Esophagus (tissue), 2 donors: Measurements from ENCODE around the gene DNM1. TPM values are rescaled to one million over a fixed set of nuclear protein-coding genes. Genes with fewer than 3 reads are reported as not detected.

Experiments
- H3K27ac ChIP-seq, 2 donors: one replicate each; pipeline ENCODE4 v1.5.1; 2013; ENCODE audit warnings: low read depth in 2 of 2, mild to moderate bottlenecking in 2 of 2, inconsistent platforms in 1 of 2, low read length in 1 of 2, moderate library complexity in 1 of 2
- H3K27me3 ChIP-seq, 2 donors: one replicate each; pipeline ENCODE4 v1.6.1; 2013; ENCODE audit warnings: low read length in 2 of 2, control low read depth in 1 of 2, mild to moderate bottlenecking in 1 of 2; ENCODE audit not compliant: insufficient read depth in 2 of 2, control insufficient read depth in 1 of 2
- H3K36me3 ChIP-seq, 2 donors: one replicate each; pipeline ENCODE4 v1.6.1; 2013; ENCODE audit warnings: low read length in 1 of 2; ENCODE audit not compliant: control insufficient read depth in 2 of 2, insufficient read depth in 2 of 2
- H3K4me1 ChIP-seq, 2 donors: one replicate each; pipeline ENCODE4 v1.6.1; 2013; ENCODE audit warnings: low read length in 1 of 2; ENCODE audit not compliant: control insufficient read depth in 2 of 2, insufficient read depth in 2 of 2
- H3K4me3 ChIP-seq, 2 donors: one replicate each; pipeline ENCODE4 v1.5.1; 2013; ENCODE audit warnings: low read length in 2 of 2, mild to moderate bottlenecking in 2 of 2, low read depth in 1 of 2, moderate library complexity in 1 of 2
- H3K9me3 ChIP-seq, 2 donors: one replicate each; pipeline ENCODE4 v1.6.1; 2013; ENCODE audit warnings: mild to moderate bottlenecking in 2 of 2, low read depth in 1 of 2, low read length in 1 of 2, moderate library complexity in 1 of 2; ENCODE audit not compliant: control insufficient read depth in 2 of 2, insufficient read depth in 1 of 2
- WGBS, 2 donors: extraction: QIAGEN DNeasy Blood & Tissue Kit; methylation state at CpG; one replicate each; pipeline ENCODE4 v1.1.7; 2013; 5-methylcytosine and 5-hydroxymethylcytosine counted together
- polyA plus RNA-seq, 2 donors: library from polyadenylated mRNA; stranded (reverse); fragments of 200-250 nt; gene quantifications; one replicate each; pipeline ENCODE4 v1.2.3, GENCODE V29; 2013
- donor health status: healthy with polysubstance abuse.
- donor health status: Bipolar disorder and iron deficiency.

Gene DNM1
- polyA plus RNA-seq, 2 donors: 2.4 to 4.6 TPM

GRCh38 chr9:128249558-128249907 is 46.4 kb downstream of the DNM1 start:
- Histone ChIP-seq H3K27ac (no peak overlapping the region), H3K36me3 (peaks cover 0 to 2% of the 10 kb centered on the region in 2 donors), H3K4me1 (peaks cover 3 to 24% of the 10 kb centered on the region in 2 donors), H3K9me3 (no peaks in the 10 kb centered on the region), H3K4me3 (peak overlapping the region in 1 of 2 donors; percentile 27), H3K27me3 (no peaks in the 10 kb centered on the region)
- 76 to 85% methylated on average over 8 of the region's 8 CpGs for WGBS, 2 donors

GRCh38 chr9:128249908-128250838 is 47.0 kb downstream of the DNM1 start:
- WGBS, 2 donors: 15 to 20% methylated on average over 61 to 81 of the region's 81 CpGs
- peaks cover 0 to 2% of the 10 kb centered on the region in 2 donors for H3K36me3 ChIP-seq

GRCh38 chr9:128250839-128251731 is 47.9 kb downstream of the DNM1 start:
- H3K4me3 ChIP-seq: peak overlapping the region; percentile 34 to 42

More at GRCh38 chr9:128249908-128250838, 47.0 kb downstream of the DNM1 start:
- Histone ChIP-seq H3K27ac (peak overlapping the region; percentile 50 to 61), H3K9me3 (no peaks in the 10 kb centered on the region), H3K4me1 (peaks cover 3 to 24% of the 10 kb centered on the region in 2 donors), H3K27me3 (no peaks in the 10 kb centered on the region), H3K4me3 (peak overlapping the region; percentile 34 to 42)

GRCh38 chr9:128251732-128252100 is 48.5 kb downstream of the DNM1 start:
- H3K36me3 ChIP-seq: peaks cover 0 to 2% of the 10 kb centered on the region in 2 donors

More at GRCh38 chr9:128250839-128251731, 47.9 kb downstream of the DNM1 start:
- H3K9me3 ChIP-seq: no peaks in the 10 kb centered on the region
- no peaks in the 10 kb centered on the region for H3K27me3 ChIP-seq
- H3K36me3 ChIP-seq: peaks cover 0 to 2% of the 10 kb centered on the region in 2 donors
- H3K27ac ChIP-seq: no peak overlapping the region
- H3K4me1 ChIP-seq: peaks cover 3 to 24% of the 10 kb centered on the region in 2 donors
- 27 to 31% methylated on average over 42 to 43 of the region's 43 CpGs for WGBS, 2 donors

GRCh38 chr9:128252317-128253139 is 49.3 kb downstream of the DNM1 start:
- Histone ChIP-seq H3K4me1 (peaks cover 3 to 24% of the 10 kb centered on the region in 2 donors), H3K9me3 (no peaks in the 10 kb centered on the region), H3K4me3 (no peak overlapping the region), H3K27ac (no peak overlapping the region), H3K27me3 (no peaks in the 10 kb centered on the region), H3K36me3 (peaks cover 8 to 10% of the 10 kb centered on the region in 2 donors)
- 70 to 87% methylated on average over 25 of the region's 25 CpGs for WGBS, 2 donors

More at GRCh38 chr9:128251732-128252100, 48.5 kb downstream of the DNM1 start:
- H3K27me3 ChIP-seq: no peaks in the 10 kb centered on the region
- peaks cover 3 to 24% of the 10 kb centered on the region in 2 donors for H3K4me1 ChIP-seq
- H3K4me3 ChIP-seq: no peak overlapping the region
- no peak overlapping the region for H3K27ac ChIP-seq
- H3K9me3 ChIP-seq: no peaks in the 10 kb centered on the region
- 80 to 81% methylated on average over 3 of the region's 3 CpGs for WGBS, 2 donors

- peaks cover 3 to 24% of the 10 kb centered on the region in 2 donors for H3K4me1 ChIP-seq
- no peaks in the 10 kb centered on the region for H3K27me3 ChIP-seq
- peak overlapping the region in 1 of 2 donors; percentile 1 for H3K4me3 ChIP-seq
- peaks cover 12 to 18% of the 10 kb centered on the region in 2 donors for H3K36me3 ChIP-seq
- 67 to 75% methylated on average over 31 of the region's 31 CpGs for WGBS, 2 donors
- peak overlapping the region in 1 of 2 donors; percentile 17 for H3K27ac ChIP-seq
- H3K9me3 ChIP-seq: no peaks in the 10 kb centered on the region
These were observed 50.2 kb downstream of the DNM1 start for GRCh38 chr9:128253140-128253990.

GRCh38 chr9:128253991-128254346 is 50.8 kb downstream of the DNM1 start:
- no peaks in the 10 kb centered on the region for H3K27me3 ChIP-seq
- H3K4me3 ChIP-seq: no peak overlapping the region
- H3K27ac ChIP-seq: no peak overlapping the region
- WGBS, 2 donors: 84 to 90% methylated on average over 6 to 7 of the region's 7 CpGs
- H3K36me3 ChIP-seq: peaks cover 17 to 24% of the 10 kb centered on the region in 2 donors
- peaks cover 3 to 24% of the 10 kb centered on the region in 2 donors for H3K4me1 ChIP-seq
- no peaks in the 10 kb centered on the region for H3K9me3 ChIP-seq

GRCh38 chr9:128254362-128254761 is 51.2 kb downstream of the DNM1 start:
- peaks cover 3 to 24% of the 10 kb centered on the region in 2 donors for H3K4me1 ChIP-seq
- WGBS, 2 donors: 80 to 85% methylated on average over 20 of the region's 20 CpGs
- no peak overlapping the region for H3K4me3 ChIP-seq
- no peaks in the 10 kb centered on the region for H3K9me3 ChIP-seq
- peaks cover 21 to 28% of the 10 kb centered on the region in 2 donors for H3K36me3 ChIP-seq
- no peak overlapping the region for H3K27ac ChIP-seq
- H3K27me3 ChIP-seq: no peaks in the 10 kb centered on the region
